ENCODE measurements around the gene FHAD1.
"Not testable (repeated sequence)": the region's sequence is repeated elsewhere in the genome, so short reads cannot be mapped to it uniquely, and the experiment has no call there.

The FHAD1 gene

DNA sequence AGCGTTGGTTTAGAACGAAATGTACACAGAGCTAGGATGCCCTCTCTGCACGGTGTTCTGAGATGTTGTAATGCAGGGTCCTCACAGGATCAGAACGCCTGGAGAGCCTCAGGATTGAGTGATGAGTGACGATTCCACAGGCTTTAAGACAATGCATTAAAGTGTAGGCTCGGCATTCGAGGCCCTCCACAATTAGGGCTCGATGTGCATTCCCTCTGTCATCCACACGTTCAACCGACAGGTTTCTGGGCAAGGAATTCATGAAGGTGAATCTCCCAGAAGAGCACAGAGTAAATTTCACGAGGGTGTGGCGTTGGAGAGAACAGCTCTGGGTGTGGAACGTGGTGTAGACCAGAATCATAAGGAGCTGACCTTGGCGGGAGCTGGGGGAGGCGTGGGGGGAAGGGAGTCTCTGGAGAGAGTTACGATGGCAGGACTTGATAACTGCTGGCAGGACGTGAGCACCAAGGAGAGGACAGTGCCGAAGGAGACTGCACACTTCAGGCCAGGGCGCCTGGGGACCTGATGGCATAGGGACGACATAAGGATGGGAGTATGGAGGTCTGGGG, 111.6 kb downstream of the FHAD1 start:
- in situ Hi-C loops (cut with MboI; ENCODE audit: low sequenced_read_pairs): no loop called here

DNA sequence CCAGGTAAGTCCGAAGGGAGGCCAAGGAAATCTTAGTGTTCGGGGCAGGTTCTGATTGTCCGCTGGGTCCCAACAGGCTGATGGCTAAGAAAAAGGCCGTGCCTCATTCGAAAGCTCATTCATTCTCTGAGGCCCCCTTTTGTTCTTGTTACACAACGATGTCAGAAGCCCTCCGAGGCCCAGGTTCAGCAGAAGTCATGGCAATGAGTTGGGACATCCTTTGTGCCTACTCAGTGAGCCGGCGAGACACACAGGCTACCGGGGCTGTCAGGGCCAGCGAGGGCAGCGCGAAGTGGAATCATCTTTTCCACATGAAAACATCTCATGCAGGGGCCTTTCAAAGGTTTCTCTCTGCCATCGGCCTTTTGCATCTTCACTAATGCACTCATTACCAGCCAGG, 113.7 kb downstream of the FHAD1 start:
- in situ Hi-C loops (cut with MboI; ENCODE audit: low sequenced_read_pairs): no loop called here

DNA sequence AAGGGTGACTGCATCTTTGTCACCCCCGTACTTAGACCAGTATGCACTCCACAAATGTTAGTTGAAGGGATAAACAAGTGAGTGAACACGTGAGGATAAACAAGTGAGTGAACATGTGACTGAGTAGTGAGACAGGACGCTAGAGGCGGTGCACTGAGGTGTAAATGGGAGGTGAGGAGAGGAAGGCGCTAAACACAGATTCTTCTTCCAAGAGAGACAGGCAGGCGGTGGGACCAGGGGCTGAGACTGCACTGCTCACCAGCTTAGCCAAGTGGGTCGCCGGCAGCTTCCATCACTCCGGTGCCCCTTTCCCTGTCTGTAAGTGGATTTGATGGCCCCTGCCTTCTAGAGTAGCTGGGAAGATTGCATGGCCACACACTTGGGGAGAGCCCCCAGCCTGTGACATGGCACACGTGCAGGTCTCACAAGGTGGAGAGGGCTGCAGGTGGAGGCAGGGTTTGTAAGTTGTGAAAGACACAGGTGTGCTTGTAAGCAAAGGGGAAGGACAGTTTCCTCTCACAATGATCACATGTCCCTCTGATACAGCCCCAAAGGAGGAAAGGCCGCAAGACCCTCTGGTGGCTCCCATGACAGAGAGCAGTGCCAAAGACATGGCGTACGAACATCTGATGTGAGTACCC, 115.2 kb downstream of the FHAD1 start:
- in situ Hi-C loops (cut with MboI; ENCODE audit: low sequenced_read_pairs): no loop called here

DNA sequence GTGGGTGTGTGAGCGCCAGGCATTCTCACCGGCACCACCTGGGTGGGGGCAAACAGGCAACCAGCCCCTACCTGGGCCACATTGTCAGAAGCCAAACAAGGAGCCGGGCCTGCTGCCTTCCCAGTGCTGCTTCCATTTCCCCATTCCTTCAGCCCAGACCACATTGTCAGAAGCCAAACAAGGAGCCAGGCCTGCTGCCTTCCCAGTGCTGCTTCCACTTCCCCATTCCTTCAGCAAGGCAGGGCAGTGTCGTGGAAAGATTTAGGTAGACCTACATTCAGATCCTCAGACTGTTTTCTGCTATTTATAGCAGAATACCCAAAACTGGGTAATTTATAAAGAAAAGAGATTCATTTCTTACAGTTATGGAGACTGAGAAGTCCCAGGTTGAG, 115.7 kb downstream of the FHAD1 start:
- in situ Hi-C loops (cut with MboI; ENCODE audit: low sequenced_read_pairs): no loop called here

DNA sequence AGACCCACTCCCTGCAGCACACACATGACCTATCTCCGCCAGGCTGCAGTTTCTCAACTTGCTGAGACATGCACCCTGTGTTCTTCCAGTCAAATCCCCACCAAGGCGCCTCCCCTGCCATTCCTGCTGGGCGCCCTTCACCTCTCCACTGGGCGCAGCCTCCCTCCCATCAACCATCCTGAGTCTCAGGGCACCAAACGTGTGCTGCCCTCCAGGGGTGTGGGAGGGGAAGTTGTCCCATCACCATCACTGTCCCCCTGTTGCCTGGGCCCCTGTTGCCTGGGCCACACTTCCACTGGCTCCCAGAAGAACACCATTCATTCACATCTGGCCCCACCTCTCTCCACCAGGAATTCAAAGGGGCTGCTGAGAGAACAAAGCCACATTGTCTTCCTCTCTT, 117.7 kb downstream of the FHAD1 start:
- in situ Hi-C loops (cut with MboI; ENCODE audit: low sequenced_read_pairs): no loop called here

DNA sequence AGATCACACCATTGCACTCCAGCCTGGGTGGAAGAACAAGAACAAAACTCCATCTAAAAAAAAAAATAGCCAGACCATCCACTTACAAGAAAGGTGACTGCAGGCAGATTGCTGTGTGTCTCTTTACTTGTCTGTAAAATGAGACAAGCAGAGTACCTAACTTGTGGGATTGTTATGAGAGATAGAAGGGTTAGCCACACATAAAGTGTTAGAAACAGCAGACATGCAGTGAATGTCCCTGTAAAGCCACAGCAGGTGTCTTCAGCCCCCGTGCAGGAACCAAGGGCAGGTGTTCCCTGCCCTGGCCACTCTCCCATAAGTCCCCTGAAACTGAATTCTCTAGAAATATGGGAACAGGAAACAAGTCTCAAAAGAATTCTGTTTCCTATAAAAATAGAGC, 121.9 kb downstream of the FHAD1 start:
- in situ Hi-C loops (cut with MboI; ENCODE audit: low sequenced_read_pairs): no loop called here

DNA sequence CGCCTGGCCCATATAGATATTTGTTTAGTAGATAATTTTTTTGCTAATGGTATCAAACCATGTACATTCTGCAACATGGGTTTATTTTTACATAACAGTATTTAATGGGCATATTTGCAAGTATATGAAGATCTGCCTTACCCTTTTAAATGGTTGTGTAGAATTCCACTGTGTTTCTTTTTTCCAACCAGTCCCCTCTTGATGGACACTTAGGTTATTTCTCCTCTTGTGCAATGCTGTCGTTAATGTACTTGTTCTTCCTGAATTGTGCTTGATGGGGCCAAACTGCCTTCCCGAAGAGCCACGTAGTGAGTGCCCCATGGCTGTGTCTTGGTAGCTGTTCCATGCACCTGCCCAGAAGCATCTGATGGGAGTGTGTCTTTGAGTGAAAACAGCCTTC, 123.2 kb downstream of the FHAD1 start:
- in situ Hi-C loops (cut with MboI; ENCODE audit: low sequenced_read_pairs): no loop called here

DNA sequence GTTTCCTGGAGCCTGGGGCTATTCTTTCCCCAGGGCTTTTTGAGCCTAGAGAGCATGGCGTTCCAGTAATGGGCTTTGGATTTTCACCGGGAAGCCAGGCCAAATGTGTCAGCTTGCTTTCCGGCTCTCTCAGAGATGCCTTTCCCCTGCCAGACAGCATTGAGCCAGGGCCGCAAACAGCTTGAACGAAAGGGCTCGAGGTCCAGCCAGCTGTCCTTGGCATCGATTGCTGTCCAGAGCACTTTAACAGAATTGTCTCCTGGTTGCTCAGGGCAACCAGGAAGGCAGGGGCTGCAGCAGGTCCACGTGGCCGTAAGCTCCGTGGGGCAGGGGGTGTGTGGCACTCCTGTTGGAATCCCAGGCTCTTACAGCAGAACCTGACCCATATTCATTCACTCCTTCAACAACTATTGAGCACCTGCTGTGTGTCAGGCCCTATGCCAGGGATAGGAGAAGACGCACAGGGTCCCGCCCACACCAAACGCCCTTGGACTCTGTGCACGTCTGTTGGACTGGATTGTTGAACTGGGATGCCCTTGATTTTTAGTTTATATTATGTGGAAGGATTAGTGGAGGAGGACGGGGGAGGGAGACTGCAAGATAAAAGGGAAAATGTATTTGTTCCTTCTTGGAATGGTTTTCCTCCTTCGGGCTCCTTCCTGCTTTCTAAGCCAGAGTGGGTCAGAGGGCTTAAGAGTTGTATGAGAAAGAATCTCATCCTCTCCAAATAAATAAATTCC, 123.9 kb downstream of the FHAD1 start:
- in situ Hi-C loops (cut with MboI; ENCODE audit: low sequenced_read_pairs): no loop called here

DNA sequence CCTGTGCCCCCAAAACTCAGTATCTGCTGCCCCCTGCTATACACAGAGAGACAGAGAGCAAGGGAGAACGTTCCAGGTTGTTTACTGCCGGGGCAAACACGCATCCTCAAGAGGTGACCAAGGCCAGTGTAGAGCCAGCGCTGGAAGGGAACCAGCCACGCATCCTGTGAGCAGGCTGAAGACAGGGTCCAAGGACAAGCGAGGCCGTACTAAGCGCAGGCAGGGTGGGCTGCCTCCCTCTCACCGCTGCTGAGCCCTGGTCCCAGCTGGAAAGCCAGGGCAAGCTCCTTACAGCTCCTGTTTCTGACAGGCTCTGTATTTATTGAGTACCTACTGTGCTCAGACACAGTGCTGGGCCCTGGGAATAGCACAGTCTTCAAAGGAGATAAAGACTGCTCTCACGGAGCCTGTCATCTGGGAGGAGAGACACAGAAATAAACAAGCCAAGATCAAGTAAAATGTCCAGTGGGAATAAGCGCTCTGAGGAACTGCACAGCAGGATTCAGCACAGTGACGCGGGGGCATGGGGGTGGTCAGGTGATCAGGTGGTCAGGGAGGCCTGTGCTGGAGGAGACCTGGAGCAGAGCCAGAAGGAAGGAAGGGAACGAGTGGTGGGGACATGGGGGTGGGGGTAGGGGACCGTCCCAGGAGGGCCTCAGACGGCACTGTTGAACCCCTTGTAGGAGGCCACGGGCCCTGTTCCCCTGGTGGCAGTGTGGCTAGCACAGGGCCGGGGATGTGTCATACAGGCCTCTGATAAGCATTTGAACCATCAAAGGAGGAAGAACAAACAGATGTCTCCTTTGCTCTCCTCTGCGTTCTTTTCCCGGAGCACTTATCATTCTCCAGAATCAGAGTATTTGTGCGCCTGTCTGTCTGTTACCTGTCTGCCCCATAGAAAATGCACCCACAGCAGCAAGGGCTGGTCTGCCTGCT, 124.9 kb downstream of the FHAD1 start:
- in situ Hi-C loops (cut with MboI; ENCODE audit: low sequenced_read_pairs): no loop called here

DNA sequence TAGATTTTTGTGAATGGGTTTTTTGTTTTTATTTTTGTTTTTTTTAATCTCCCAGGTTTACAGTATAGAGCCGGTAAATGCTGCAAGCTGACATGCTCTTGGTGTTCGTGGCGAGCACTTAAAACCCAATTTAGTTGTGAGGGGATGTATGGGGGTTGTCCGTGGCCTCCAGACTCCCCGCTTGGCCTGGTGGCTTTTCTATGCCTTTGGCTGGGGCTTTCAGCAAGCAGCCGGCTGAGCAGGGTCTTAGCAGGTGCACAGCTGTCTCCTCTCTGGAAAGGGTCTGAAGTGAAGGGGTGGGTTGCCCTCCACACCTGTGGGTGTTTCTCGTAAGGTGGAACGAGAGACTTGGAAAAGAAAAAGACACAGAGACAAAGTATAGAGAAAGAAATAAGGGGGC, 131.7 kb downstream of the FHAD1 start:
- in situ Hi-C loops (cut with MboI; ENCODE audit: low sequenced_read_pairs): no loop called here

DNA sequence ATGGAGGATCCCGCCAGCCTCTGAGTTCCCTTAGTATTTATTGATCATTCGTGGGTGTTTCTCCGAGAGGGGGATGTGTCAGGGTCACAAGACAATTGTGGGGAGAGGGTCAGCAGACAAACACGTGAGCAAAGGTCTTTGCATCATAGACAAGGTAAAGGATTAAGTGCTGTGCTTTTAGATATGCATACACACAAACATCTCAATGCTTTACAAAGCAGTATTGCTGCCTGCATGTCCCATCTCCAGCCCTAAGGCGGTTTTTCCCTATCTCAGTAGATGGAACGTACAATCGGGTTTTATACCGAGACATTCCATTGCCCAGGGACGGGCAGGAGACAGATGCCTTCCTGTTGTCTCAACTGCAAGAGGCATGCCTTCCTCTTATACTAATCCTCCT, 132.1 kb downstream of the FHAD1 start:
- in situ Hi-C loops (cut with MboI; ENCODE audit: low sequenced_read_pairs): not testable (repeated sequence)

DNA sequence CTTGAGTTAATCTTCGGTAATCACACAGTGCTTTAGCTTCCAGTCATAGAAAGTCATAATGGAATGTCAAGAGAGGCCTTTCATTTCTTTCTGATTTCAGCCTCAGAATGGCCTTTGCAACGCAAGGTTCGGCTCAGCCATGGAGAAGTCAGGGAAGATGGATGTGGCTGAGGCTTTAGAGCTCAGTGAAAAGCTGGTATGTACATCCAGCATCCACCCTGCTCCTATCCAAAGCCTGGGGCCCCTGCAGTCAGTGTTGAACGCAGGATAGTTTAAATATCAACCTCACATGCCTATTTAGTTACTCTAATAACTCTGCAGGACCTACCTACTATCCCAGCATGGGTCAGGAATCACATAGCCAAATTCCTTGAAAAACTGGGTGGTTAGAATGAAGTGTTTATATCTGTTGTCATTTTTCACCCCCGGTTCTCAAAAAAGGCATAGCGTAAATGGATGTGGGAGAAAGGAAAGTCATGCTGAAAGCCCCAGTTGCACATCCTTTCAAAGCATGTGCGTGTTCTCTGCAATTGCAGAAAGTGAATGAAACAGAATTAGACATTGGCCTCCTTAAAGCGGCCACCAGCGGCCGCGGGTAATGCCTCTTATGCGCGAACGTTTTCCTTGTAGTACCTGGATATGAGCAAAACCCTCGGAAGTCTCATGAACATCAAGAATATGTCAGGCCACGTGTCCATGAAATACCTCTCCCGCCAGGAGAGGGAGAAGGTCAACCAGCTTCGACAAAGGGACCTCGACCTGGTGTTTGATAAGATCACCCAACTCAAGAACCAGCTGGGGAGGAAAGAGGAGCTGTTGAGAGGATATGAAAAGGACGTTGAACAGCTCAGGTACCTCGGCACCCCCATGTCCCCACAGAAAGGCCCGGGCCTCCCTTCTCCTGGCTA, 133.8 kb downstream of the FHAD1 start:
- in situ Hi-C loops (cut with MboI; ENCODE audit: low sequenced_read_pairs): no loop called here

DNA sequence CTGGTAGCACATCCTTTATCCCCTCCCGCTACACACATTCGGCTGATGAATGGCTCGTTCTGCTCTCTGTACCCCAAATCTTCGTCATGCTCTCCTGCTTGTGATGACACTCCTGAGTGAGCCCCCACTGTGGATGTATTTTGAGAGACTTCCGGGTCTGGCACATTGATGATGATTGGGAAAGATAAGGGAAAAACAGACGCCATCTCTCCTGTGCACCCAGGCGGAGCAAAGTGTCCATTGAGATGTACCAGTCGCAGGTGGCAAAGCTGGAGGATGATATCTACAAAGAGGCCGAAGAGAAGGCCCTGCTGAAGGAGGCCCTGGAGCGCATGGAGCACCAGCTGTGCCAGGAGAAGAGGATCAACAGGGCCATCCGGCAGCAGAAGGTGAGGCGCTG, 134.8 kb downstream of the FHAD1 start:
- in situ Hi-C loops (cut with MboI; ENCODE audit: low sequenced_read_pairs): no loop called here

DNA sequence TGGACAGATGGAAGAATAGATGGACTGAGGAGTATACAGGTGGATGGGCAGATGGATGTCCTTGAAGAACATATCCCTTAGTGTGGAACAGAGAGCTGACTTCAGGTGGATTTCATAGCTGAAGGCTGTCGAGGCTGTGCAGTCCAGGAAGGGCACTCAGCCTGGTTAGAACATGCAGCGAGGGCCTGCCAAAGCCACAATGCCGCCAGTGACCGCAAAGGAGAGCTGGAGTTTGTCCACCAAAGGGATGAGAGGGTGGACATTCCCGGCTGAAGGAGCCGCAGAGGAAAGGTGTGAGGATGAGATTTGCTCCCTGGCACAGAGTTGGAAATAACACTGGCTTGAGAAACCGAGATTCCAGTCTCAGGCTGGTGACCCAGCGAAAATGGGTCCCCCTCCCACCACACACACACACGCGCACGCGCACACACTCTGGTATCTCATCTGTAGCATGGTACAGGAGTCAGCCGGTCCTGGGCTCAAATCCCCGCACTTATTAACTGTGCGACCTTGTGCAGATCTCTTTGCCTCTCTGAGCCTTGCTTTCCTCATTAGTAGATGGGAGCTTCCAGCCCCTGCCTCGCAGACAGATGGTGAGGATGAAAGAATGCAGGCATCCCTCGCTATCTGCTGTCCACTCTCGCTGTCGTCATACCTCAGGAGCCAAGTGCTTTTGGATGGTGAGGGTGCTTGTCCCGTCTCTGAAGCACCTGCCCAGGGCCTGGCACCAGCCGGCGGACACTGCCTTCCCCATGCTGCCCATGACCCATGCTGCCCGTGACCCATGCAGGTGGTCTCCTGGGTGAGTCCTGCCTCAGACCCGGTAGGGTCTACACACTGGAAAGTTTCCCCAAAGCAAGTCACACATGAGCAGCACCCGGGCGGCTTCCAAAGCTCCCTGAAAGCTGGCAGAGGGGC, 135.8 kb downstream of the FHAD1 start:
- in situ Hi-C loops (cut with MboI; ENCODE audit: low sequenced_read_pairs): no loop called here

DNA sequence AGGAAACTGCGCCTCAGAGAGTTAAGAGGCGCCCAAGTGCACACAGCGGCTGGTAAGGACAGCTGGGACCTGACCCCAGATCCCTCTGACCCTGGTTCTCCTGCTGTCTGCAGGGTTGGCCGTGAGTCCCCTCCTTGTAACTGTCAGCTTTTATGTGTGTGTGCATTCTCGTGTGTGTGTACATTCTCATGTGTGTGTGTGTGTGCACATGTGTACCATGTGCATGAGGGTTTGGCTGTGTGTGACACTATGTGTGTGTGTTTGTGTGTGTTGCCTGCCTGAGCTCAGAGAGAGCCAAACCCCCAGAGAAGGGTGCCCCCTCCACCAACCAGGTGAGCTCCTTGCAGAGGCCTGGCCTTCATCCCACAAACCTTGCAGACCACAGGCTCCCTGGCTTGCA, 136.8 kb downstream of the FHAD1 start:
- in situ Hi-C loops (cut with MboI; ENCODE audit: low sequenced_read_pairs): no loop called here

DNA sequence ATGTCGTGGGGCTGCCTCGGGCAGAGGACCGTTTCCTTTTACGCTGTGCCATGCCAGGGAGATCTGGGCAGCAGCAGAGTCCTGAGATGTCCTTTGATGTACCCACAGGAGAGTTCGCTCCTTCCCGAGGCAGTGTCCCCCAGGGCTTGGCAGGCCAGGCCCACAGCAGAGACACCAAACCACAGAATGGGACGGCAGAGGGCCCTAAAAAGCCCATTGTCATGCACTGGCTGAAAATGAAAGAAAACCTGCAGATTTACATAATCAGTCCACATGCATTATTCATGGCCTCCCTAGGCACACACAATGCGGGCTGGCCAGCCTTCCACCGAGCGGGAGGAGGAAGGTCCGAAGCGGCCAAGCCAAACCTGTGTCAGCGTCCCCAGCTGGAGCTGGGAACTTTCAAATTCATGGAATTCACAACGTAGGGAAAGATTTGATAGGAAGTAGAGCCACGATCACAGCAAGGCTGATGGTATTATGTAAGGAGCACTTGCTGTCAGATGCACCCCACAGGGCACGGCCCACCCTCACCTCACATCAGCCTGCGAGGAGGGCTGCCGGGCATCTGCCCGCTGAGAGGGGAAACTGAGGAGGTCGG, 137.4 kb downstream of the FHAD1 start:
- in situ Hi-C loops (cut with MboI; ENCODE audit: low sequenced_read_pairs): no loop called here

DNA sequence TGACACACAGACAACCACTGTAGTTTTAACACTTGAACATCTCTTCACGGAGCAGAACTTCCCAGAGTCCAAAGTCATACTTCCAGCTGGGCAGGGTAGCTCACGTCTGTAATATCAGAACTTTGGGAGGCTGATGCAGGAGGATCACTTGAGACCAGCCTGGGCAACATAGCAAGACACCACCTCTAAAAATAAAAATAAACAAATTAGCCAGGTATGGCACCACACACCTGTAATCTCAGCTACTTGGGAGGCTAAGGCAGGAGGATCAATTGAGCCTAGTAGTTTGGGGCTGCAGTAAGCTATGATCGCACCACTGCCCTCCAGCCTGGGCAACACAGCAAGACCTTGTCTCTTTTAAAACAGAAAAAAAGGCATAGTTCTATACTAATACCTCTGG, 138.4 kb downstream of the FHAD1 start:
- in situ Hi-C loops (cut with MboI; ENCODE audit: low sequenced_read_pairs): no loop called here

DNA sequence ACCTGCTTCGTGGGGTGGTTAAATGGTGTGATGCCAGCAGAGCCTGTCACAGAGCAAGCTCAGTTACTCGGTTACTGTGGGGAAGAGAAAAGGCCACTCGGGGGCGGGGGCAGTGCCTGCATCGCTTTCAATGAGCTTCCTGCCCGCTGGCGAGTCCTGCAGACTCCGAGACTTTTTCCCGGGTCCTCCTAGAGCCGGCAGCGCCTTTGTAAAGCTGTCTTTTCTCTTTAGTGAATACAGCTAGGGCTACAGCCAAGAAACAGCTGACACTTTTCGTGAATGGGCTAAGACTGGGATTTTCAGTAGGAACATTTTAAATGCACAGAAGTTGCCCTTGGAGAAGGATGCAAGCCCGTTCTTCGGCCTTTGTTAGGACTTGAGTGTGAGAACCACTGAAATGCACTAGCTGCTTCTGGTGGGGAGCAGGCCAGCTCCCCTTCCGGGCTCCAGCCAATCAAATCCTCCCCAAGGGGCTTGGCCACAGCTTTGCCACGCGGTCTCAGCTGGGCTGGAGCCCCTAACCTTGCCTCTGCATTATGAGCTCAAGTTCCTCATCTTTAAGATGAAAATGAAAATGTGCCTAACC, 139.2 kb downstream of the FHAD1 start:
- in situ Hi-C loops (cut with MboI; ENCODE audit: low sequenced_read_pairs): no loop called here
